PFSK-1 (cell line): ENCODE measurements around the gene TTC27.

Experiments
- FOXP2 ChIP-seq: optimal IDR thresholded peaks from 2 replicates; pipeline ENCODE3; 2011; ENCODE audit warnings: borderline replicate concordance, control low read depth, inconsistent platforms; ENCODE audit not compliant: insufficient read depth; ENCODE audit errors: extremely low read length, extremely low read depth
- POLR2AphosphoS5 ChIP-seq: IDR thresholded peaks from 2 replicates; pipeline ENCODE4 v1.6.1; 2012; ENCODE audit warnings: low read depth, mild to moderate bottlenecking, control low read depth, low read length, moderate library complexity
- REST ChIP-seq, 2 experiments: IDR thresholded peaks; 2 replicates each; pipeline versions ENCODE4 v1.6.1 to v1.8.0; 2011 to 2012; ENCODE audit warnings: low read depth in 2 of 2, low read length in 2 of 2, control low read depth in 1 of 2, inconsistent platforms in 1 of 2, mild to moderate bottlenecking in 1 of 2, moderate library complexity in 1 of 2; ENCODE audit not compliant: insufficient read depth in 1 of 2

- TF ChIP-seq REST (IDR thresholded peaks at IDR 0.05; ENCODE audit: insufficient read depth in 1 of 2, low read depth in 2 of 2, low read length in 2 of 2) (no peak), POLR2AphosphoS5 (no peak), FOXP2 (no peak)
Observed at GRCh38 chr2:32838949-32839348, 211.1 kb downstream of the TTC27 start.
